Kidney (tissue), 14 donors: Measurements from ENCODE around the gene ARHGAP30. TPM values are rescaled to one million over a fixed set of nuclear protein-coding genes. Genes with fewer than 3 reads are reported as not detected.

ENCODE experiments used
- DNase-seq, 5 donors: peaks; one replicate each; pipeline ENCODE4 v3.0.0-alpha.2; 2013 to 2020
- FAIRE-seq: peaks from 2 replicates; lab custom pipeline; 2012; peaks lifted over from hg19 to GRCh38; lab: Jason Lieb, UNC
- H3K27ac ChIP-seq, 2 donors: one replicate each; pipeline ENCODE4 v1.7.0; 2013; ENCODE audit warnings: low read depth in 2 of 2, low read length in 2 of 2, inconsistent platforms in 1 of 2
- H3K27me3 ChIP-seq: one replicate; pipeline ENCODE4 v1.7.1; 2013; ENCODE audit warnings: low read length, inconsistent platforms; ENCODE audit not compliant: control insufficient read depth, insufficient read depth
- H3K36me3 ChIP-seq, 3 donors: one replicate each; pipeline versions ENCODE4 v1.7.0 to v1.7.1; 2013; ENCODE audit warnings: low read length in 3 of 3, control low read depth in 1 of 3, inconsistent platforms in 1 of 3; ENCODE audit not compliant: insufficient read depth in 3 of 3, control insufficient read depth in 2 of 3
- H3K4me1 ChIP-seq, 3 donors: one replicate each; pipeline versions ENCODE4 v1.7.0 to v1.7.1; 2013; ENCODE audit warnings: low read length in 3 of 3, inconsistent platforms in 1 of 3, low read depth in 1 of 3; ENCODE audit not compliant: control insufficient read depth in 2 of 3, insufficient read depth in 2 of 3
- H3K4me3 ChIP-seq, 3 donors: one replicate each; pipeline versions ENCODE4 v1.7.0 to v1.8.1; 2013; ENCODE audit warnings: low read length in 3 of 3, control low read depth in 1 of 3, inconsistent platforms in 1 of 3
- H3K9ac ChIP-seq, 3 donors: one replicate each; pipeline versions ENCODE4 v1.7.0 to v1.7.1; 2013; ENCODE audit warnings: low read length in 3 of 3, control low read depth in 1 of 3, inconsistent platforms in 1 of 3
- H3K9me3 ChIP-seq, 3 donors: one replicate each; pipeline versions ENCODE4 v1.7.0 to v1.7.1; 2013; ENCODE audit warnings: low read length in 3 of 3, control low read depth in 1 of 3, inconsistent platforms in 1 of 3; ENCODE audit not compliant: control insufficient read depth in 2 of 3, insufficient read depth in 1 of 3
- intact Hi-C: fragments of 100-400 bp; cut with DNase I; formaldehyde crosslinking; loops from one replicate; pipeline ENCODE4 v1.11.1; 2022
- polyA plus RNA-seq: library from polyadenylated mRNA; stranded (reverse); fragments of 350-450 nt; fragmentation: Illumina TruSeq; extraction: RNeasy Lipid Tissue Mini Kit (QIAGEN cat#74804); gene quantifications from one replicate; pipeline ENCODE4 v1.2.3, GENCODE V29; 2014; ENCODE audit warnings: low read depth, low replicate concordance; ENCODE audit not compliant: insufficient read depth
- total RNA-seq: library from RNA; stranded (reverse); fragmentation: NEBNext Ultra II Directional; extraction: Animal tissue kit (Norgen Biotek cat#: 25700); gene quantifications from one replicate; pipeline ENCODE4 v1.2.1, GENCODE V29; 2021
- TF ChIP-seq, protein P1 (sequence below): IDR thresholded peaks from 3 replicates; pipeline ENCODE4 v1.5.1; 2012; ENCODE audit warnings: mild to moderate bottlenecking, moderate library complexity, borderline replicate concordance; ENCODE audit not compliant: insufficient read depth; ENCODE audit errors: extremely low read depth
- donor health status: control.
- donor health status: control.
- donor health status: control.
- donor health status: control.
- donor health status: control.
- donor health status: DM: yes; HTN: yes; CAD: no.
- donor health status: Normal renal cell carcinoma (clear cell type).

Gene ARHGAP30
- total and polyA plus RNA-seq, 2 donors from 2014 or later = 1.2 to 21.6 TPM

DNA sequence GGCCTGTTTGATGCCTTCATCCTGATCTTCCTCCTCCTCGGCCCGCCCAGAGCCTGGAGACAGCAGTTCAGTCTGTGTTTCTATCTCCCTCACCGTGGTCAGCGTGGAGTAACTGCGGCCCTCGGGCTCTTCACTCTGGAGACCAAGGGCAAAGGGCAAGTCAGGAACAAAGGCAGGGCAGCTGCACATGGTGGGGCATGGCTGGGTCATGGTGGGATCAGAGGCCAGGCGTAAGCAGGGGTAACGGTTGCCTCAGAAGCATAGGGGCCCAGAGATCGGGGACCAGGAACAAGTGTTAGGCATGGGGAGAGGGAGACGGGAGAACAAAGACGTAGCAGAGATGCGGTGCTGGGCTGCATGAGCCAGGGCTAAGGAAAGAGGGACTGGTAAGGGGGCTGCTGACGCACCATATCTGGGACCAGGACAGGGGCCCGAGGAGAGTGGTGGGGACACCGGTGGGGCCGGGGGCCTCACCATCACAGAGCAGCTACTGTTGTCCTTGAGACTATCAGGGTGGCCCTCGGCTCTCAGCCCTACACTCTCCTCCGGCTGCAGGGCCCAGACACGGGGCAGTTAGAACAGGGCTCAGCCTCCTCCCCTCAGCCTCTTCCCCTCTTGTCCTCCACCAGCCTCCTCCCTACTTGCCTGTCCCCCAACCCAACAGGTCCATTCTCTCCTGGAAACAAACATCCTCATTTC lies 3.2 kb upstream of the ARHGAP30 start:
- H3K27ac ChIP-seq = no peak overlapping the region
- FAIRE-seq (no peak), DNase-seq (no peak)
- TF ChIP-seq, protein P1, sequence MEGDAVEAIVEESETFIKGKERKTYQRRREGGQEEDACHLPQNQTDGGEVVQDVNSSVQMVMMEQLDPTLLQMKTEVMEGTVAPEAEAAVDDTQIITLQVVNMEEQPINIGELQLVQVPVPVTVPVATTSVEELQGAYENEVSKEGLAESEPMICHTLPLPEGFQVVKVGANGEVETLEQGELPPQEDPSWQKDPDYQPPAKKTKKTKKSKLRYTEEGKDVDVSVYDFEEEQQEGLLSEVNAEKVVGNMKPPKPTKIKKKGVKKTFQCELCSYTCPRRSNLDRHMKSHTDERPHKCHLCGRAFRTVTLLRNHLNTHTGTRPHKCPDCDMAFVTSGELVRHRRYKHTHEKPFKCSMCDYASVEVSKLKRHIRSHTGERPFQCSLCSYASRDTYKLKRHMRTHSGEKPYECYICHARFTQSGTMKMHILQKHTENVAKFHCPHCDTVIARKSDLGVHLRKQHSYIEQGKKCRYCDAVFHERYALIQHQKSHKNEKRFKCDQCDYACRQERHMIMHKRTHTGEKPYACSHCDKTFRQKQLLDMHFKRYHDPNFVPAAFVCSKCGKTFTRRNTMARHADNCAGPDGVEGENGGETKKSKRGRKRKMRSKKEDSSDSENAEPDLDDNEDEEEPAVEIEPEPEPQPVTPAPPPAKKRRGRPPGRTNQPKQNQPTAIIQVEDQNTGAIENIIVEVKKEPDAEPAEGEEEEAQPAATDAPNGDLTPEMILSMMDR = no peak
- no peaks in the 10 kb centered on the region for H3K4me1 ChIP-seq
- H3K9me3 ChIP-seq = no peaks in the 10 kb centered on the region
- H3K36me3 ChIP-seq = peaks cover 0 to 3% (median 0%) of the 10 kb centered on the region in 3 donors
- H3K4me3 ChIP-seq = no peak overlapping the region
- no peaks in the 10 kb centered on the region for H3K27me3 ChIP-seq
- no peak overlapping the region for H3K9ac ChIP-seq
- intact Hi-C loops = no loop called here

DNA sequence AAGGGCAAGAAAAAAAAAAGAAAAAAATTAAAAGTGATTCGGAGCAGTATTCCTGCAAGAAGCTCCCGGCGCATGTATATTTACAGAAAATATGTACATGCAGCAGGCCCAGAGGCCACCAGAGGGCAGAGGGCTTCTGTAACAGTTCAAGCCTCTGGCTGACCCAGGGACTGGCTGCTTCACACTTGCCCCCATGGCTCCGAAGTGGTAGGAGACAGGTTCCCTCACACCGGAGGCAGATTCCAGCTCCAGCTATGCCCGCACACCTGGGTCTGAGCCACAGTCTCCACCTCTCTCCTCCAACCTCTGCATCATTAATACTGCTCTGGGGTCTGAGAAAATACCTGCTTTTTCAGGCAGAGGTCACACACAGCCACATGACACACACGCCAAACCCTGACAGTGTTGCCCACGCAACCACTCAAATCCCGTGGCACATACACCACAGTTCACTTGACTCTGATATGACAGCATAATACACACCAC lies 2.2 kb upstream of the ARHGAP30 start:
- Histone ChIP-seq H3K4me1 (no peaks in the 10 kb centered on the region), H3K9me3 (no peaks in the 10 kb centered on the region), H3K9ac (no peak overlapping the region), H3K36me3 (peaks cover 0 to 3% (median 0%) of the 10 kb centered on the region in 3 donors), H3K4me3 (no peak overlapping the region), H3K27ac (no peak overlapping the region), H3K27me3 (no peaks in the 10 kb centered on the region)
- intact Hi-C loops = no loop called here
- no peak for FAIRE-seq
- TF ChIP-seq, protein P1 = peak; percentile 44
- DNase-seq = peak in 1 of 5 donors; percentile 12

GRCh38 chr1:161070761-161071160 lies 1.1 kb upstream of the ARHGAP30 start:
- no peak overlapping the region for H3K4me3 ChIP-seq
- DNase-seq (no peak), FAIRE-seq (no peak)
- H3K9me3 ChIP-seq = no peaks in the 10 kb centered on the region
- H3K4me1 ChIP-seq = no peaks in the 10 kb centered on the region
- H3K36me3 ChIP-seq = peaks cover 0 to 3% (median 0%) of the 10 kb centered on the region in 3 donors
- intact Hi-C loops = no loop called here
- H3K27me3 ChIP-seq = no peaks in the 10 kb centered on the region
- TF ChIP-seq, protein P1 = no peak
- no peak overlapping the region for H3K27ac ChIP-seq
- no peak overlapping the region for H3K9ac ChIP-seq
